HG03432 (cell line): ENCODE results near the gene PCDHA7.
"Not testable (repeated sequence)": the region's sequence is repeated elsewhere in the genome, so short reads cannot be mapped to it uniquely, and the experiment has no call there.

Experiments used
- ATAC-seq: cut with Tn5 transposase; IDR thresholded peaks from one replicate; pipeline ENCODE4 v1.9.1; 2021; ENCODE audit warnings: mild to moderate bottlenecking, moderate library complexity; ENCODE audit not compliant: unreplicated experiment

The PCDHA7 gene

GRCh38 chr5:140822969-140823368, 11.1 kb upstream of the PCDHA7 start:
- ATAC-seq: not testable (repeated sequence)

DNA sequence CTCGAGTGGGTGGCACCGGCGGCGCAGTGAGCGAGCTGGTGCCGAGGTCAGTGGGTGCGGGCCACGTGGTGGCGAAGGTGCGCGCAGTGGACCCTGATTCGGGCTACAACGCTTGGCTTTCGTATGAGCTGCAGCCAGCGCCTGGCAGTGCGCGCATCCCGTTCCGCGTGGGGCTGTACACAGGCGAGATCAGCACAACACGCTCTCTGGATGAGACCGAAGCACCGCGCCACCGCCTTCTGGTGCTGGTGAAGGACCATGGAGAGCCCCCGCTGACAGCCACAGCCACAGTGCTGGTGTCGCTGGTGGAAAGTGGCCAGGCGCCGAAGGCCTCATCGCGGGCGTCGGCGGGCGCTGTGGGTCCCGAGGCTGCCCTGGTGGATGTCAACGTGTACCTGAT, 10.6 kb upstream of the PCDHA7 start:
- no peak for ATAC-seq

DNA sequence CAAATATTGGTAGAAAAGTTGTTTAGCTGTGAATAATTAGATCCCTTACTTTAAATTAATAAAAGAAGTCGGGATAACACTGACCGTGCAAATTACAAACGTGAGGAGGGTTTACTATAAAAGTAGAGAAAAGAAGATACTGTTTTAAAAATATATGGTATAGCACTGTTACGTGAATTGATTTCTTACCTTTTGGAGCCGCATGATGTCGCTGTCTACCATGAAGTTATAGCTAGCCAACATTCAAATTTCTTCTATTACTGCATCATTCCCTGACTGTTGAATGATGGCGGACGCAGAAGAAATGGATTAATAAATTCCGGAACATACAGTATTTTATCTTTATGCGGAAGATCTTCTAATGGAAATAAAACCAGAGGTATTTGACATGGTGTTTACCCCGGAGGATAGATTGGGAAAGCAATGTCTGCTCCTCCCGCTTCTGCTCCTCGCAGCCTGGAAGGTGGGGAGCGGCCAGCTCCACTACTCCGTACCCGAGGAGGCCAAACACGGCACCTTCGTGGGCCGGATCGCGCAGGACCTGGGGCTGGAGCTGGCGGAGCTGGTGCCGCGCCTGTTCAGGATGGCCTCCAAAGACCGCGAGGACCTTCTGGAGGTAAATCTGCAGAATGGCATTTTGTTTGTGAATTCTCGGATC, 6.2 kb upstream of the PCDHA7 start, which contains the start of gene PCDHA6:
PCDHA6 (plus strand) TSS at position 257 of the 658 bp plus-strand sequence; CDS start at position 389, 132 bp downstream.
- no peak for ATAC-seq

- ATAC-seq: no peak
These were observed 5.7 kb upstream of the PCDHA7 start for GRCh38 chr5:140828362-140828737.

DNA sequence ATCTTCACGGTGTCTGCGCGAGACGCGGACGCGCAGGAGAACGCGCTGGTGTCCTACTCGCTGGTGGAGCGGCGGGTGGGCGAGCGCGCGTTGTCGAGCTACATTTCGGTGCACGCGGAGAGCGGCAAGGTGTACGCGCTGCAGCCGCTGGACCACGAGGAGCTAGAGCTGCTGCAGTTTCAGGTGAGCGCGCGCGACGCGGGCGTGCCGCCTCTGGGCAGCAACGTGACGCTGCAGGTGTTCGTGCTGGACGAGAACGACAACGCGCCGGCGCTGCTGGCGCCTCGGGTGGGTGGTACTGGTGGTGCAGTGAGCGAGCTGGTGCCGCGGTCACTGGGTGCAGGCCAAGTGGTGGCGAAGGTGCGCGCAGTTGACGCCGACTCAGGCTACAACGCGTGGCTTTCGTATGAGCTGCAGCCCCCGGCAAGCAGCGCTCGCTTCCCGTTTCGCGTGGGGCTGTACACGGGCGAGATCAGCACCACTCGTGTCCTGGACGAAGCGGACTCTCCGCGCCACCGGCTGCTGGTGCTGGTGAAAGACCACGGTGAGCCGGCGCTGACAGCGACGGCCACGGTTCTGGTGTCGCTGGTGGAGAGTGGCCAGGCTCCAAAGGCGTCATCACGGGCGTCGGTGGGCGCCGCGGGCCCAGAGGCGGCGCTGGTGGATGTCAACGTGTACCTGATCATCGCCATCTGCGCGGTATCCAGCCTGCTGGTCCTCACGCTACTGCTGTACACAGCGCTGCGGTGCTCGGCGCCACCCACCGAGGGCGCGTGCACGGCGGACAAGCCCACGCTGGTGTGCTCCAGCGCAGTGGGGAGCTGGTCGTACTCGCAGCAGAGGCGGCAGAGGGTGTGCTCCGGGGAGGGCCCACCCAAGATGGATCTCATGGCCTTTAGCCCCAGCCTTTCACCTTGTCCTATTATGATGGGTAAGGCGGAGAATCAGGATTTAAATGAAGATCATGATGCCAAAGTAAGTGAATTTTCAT, 4.3 kb upstream of the PCDHA7 start:
- ATAC-seq: not testable (repeated sequence)

GRCh38 chr5:140834439-140835008, 455 bp downstream of the PCDHA7 start:
- ATAC-seq: not testable (repeated sequence)

DNA sequence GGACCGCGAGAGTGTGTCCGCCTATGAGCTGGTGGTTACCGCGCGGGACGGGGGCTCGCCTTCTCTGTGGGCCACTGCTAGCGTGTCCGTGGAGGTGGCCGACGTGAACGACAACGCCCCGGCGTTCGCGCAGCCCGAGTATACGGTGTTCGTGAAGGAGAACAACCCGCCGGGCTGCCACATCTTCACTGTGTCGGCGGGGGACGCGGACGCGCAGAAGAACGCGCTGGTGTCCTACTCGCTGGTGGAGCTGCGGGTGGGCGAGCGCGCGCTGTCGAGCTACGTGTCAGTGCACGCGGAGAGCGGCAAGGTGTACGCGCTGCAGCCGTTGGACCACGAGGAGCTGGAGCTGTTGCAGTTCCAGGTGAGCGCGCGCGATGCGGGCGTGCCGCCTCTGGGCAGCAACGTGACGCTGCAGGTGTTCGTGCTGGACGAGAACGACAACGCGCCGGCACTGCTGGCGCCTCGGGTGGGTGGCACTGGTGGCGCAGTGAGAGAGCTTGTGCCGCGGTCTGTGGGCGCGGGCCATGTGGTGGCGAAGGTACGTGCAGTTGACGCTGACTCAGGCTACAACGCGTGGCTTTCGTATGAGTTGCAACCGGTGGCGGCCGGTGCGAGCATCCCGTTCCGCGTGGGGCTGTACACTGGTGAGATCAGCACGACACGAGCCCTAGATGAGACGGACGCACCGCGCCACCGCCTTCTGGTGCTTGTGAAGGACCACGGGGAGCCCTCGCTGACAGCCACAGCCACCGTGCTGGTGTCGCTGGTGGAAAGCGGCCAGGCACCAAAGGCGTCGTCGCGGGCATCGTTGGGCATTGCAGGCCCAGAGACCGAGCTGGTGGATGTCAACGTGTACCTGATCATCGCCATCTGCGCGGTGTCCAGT, 1.8 kb downstream of the PCDHA7 start:
- ATAC-seq: no peak

DNA sequence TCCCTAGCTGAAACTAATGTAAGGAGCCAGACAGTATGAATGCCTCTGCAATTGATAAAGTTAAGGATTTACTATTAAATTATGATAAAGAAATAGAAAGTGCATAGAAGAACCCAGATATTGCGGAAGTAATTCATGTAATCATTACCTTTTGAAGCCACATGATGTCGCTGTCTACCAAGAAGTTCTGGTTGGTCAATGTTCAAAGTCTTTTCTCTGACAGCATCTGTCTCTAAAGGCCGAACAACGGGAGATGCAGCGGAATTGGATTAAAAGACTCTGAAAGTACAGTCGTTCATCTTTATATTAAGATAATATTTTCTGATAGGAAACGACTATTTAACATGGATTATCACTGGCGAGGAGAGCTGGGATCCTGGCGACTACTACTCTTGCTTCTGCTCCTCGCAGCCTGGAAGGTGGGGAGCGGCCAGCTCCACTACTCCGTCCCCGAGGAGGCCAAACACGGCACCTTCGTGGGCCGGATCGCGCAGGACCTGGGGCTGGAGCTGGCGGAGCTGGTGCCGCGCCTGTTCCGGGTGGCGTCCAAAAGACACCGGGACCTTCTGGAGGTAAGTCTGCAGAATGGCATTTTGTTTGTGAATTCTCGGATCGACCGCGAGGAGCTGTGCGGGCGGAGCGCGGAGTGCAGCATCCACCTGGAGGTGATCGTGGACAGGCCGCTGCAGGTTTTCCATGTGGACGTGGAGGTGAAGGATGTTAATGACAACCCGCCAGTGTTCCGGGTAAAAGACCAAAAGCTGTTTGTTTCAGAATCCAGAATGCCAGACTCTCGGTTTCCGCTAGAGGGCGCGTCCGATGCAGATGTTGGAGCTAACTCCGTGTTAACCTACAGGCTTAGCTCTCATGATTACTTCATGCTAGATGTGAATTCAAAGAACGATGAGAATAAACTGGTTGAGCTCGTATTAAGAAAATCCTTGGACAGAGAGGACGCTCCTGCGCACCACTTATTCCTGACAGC, 7.2 kb downstream of the PCDHA7 start, which contains the start of gene PCDHA8:
PCDHA8 (plus strand) TSS at position 210 of the 985 bp plus-strand sequence; CDS start at position 345, 135 bp downstream.
- ATAC-seq: no peak

GRCh38 chr5:140842798-140843733, 9.0 kb downstream of the PCDHA7 start:
- ATAC-seq: no peak

DNA sequence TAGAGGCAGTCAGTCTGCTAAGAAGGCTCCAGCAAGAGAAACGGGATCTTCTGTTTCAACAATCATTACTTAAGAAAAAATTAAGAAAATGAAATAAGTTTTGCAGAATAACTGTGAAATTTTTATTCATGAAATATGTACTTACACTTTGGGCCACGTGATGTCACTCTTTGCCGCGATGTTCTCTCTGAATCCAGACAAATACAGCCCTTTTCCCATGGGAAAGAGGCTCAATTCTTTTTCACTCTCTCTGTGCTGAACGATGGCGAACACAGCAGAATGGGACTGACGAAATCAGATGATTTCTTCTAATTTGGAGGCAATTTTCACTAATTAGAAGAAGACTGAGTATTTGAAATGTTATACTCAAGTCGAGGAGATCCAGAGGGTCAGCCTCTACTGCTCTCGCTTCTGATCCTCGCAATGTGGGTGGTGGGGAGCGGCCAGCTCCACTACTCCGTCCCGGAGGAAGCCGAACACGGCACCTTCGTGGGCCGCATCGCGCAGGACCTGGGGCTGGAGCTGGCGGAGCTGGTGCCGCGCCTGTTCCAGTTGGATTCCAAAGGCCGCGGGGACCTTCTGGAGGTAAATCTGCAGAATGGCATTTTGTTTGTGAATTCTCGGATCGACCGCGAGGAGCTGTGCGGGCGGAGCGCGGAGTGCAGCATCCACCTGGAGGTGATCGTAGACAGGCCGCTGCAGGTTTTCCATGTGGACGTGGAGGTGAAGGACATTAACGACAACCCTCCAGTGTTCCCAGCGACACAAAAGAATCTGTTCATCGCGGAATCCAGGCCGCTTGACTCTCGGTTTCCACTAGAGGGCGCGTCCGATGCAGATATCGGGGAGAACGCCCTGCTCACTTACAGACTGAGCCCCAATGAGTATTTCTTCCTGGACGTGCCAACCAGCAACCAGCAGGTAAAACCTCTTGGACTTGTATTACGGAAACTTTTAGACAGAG, 14.4 kb downstream of the PCDHA7 start, which contains the start of gene PCDHA9:
PCDHA9 (plus strand) TSS at position 244 of the 964 bp plus-strand sequence; CDS start at position 358, 114 bp downstream.
- ATAC-seq: not testable (repeated sequence)

GRCh38 chr5:140849831-140850634, 16.0 kb downstream of the PCDHA7 start:
- ATAC-seq: not testable (repeated sequence)

DNA sequence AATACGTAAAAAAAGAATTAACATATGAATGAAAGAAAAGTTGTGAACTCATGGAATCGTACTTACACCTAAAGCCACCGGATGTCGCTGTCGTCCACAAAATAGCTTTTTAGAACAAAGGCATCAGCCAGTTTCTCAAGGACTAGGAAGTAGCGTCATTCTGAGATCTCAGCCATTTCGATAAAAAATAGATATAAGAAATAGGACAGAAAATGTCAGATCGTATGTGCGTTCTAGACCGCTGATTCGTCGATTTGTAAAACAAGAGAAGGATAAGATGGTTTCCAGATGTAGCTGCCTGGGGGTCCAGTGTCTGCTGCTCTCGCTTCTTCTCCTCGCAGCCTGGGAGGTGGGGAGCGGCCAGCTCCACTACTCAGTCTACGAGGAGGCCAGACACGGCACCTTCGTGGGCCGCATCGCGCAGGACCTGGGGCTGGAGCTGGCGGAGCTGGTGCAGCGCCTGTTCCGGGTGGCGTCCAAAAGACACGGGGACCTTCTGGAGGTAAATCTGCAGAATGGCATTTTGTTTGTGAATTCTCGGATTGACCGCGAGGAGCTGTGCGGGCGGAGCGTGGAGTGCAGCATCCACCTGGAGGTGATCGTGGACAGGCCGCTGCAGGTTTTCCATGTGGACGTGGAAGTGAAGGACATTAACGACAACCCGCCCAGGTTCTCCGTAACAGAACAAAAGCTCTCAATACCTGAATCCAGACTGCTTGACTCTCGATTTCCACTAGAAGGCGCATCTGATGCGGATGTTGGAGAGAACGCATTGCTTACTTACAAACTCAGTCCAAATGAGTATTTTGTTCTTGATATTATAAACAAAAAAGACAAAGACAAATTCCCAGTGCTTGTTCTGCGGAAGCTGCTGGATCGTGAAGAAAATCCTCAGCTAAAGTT, 22.0 kb downstream of the PCDHA7 start, which contains the start of gene PCDHA10:
PCDHA10 (plus strand) TSS at position 126 of the 903 bp plus-strand sequence; CDS start at position 278, 152 bp downstream.
- ATAC-seq: no peak

GRCh38 chr5:140857177-140857986, 23.3 kb downstream of the PCDHA7 start:
- ATAC-seq: no peak

DNA sequence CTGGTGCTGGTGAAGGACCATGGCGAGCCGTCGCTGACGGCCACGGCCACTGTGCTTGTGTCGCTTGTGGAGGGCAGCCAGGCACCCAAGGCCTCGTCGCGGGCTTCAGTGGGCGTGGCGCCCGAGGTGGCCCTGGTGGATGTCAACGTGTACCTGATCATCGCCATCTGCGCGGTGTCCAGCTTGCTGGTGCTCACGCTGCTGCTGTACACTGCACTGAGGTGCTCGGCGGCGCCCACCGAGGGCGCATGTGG, 23.8 kb downstream of the PCDHA7 start:
- no peak for ATAC-seq
